Keratinocyte (primary cell): ENCODE measurements around the gene RNF145. TPM values are rescaled to one million over a fixed set of nuclear protein-coding genes. Genes with fewer than 3 reads are reported as not detected.
"Not testable (repeated sequence)": the region's sequence is repeated elsewhere in the genome, so short reads cannot be mapped to it uniquely, and the experiment has no call there.

ENCODE experiments used
- DNase-seq: peaks from one replicate; pipeline ENCODE4 v3.0.0-alpha.2; 2011; ENCODE audit warnings: low read depth, missing footprints, low spot score
- FAIRE-seq: peaks from 2 replicates; lab custom pipeline; 2011; peaks lifted over from hg19 to GRCh38; lab: Jason Lieb, UNC
- H2AFZ ChIP-seq: 2 replicates; pipeline ENCODE4 v1.6.0; 2012; ENCODE audit warnings: low read length, control low read depth, inconsistent platforms; ENCODE audit not compliant: control insufficient read depth
- H3K27ac ChIP-seq: 2 replicates; pipeline ENCODE4 v1.5.1; 2011; ENCODE audit warnings: low read length; ENCODE audit not compliant: control insufficient read depth, insufficient read depth
- H3K27me3 ChIP-seq: 3 replicates; pipeline ENCODE4 v1.6.0; 2011; ENCODE audit warnings: low read length; ENCODE audit not compliant: control insufficient read depth, insufficient read depth; ENCODE audit errors: extremely low read depth
- H3K36me3 ChIP-seq, 2 experiments: 2 replicates in 1 of 2; 3 replicates in 1 of 2; pipeline ENCODE4 v1.5.1; 2011; ENCODE audit warnings: low read length in 2 of 2, mild to moderate bottlenecking in 1 of 2; ENCODE audit not compliant: control insufficient read depth in 2 of 2, insufficient read depth in 2 of 2; ENCODE audit errors: extremely low read depth in 1 of 2
- H3K4me1 ChIP-seq: 3 replicates; pipeline ENCODE4 v1.5.1; 2011; ENCODE audit warnings: low read length; ENCODE audit not compliant: control insufficient read depth, insufficient read depth; ENCODE audit errors: extremely low read depth
- H3K4me2 ChIP-seq: 3 replicates; pipeline ENCODE4 v1.6.0; 2011; ENCODE audit warnings: low read depth, low read length; ENCODE audit not compliant: control insufficient read depth, insufficient read depth; ENCODE audit errors: extremely low read depth
- H3K4me3 ChIP-seq, 3 experiments: fragments of 200-600 bp in 1 of 3; sonication (generic) in 1 of 3; 2 replicates in 2 of 3; 3 replicates in 1 of 3; pipeline ENCODE4 v1.5.1; 2011 to 2016; ENCODE audit warnings: low read length in 3 of 3, mild to moderate bottlenecking in 3 of 3, control low read depth in 2 of 3, inconsistent platforms in 1 of 3, low read depth in 1 of 3, mixed read lengths in 1 of 3, mixed run types in 1 of 3, moderate library complexity in 1 of 3; ENCODE audit not compliant: control insufficient read depth in 2 of 3, insufficient read depth in 2 of 3; ENCODE audit errors: extremely low read depth in 1 of 3
- H3K79me2 ChIP-seq: 2 replicates; pipeline ENCODE4 v1.6.0; 2012; ENCODE audit warnings: low read length; ENCODE audit not compliant: control insufficient read depth, insufficient read depth
- H3K9ac ChIP-seq: 3 replicates; pipeline ENCODE4 v1.6.0; 2011; ENCODE audit warnings: low read length; ENCODE audit not compliant: control insufficient read depth, insufficient read depth; ENCODE audit errors: extremely low read depth
- H3K9me1 ChIP-seq: 3 replicates; pipeline ENCODE4 v1.6.0; 2011; ENCODE audit warnings: low read length; ENCODE audit not compliant: control insufficient read depth, insufficient read depth; ENCODE audit errors: extremely low read depth
- H3K9me3 ChIP-seq: 2 replicates; pipeline ENCODE4 v1.5.1; 2012; ENCODE audit warnings: low read depth, low read length; ENCODE audit not compliant: control insufficient read depth
- H4K20me1 ChIP-seq: 3 replicates; pipeline ENCODE4 v1.6.0; 2011; ENCODE audit warnings: low read length; ENCODE audit not compliant: control insufficient read depth, insufficient read depth; ENCODE audit errors: extremely low read depth
- EZH2 ChIP-seq: IDR thresholded peaks from one replicate; pipeline ENCODE4 v1.6.1; 2012; ENCODE audit warnings: inconsistent platforms, mild to moderate bottlenecking, low read length, moderate library complexity
- dilution Hi-C: fragments of 300-500 bp; cut with MboI; formaldehyde crosslinking; loops from one replicate; pipeline ENCODE4 v1.7.0; 2020; ENCODE audit warnings: low sequenced_read_pairs; ENCODE audit not compliant: extremely low pct_ligation_motif_present
- polyA plus RNA-seq, 5 experiments: library from polyadenylated mRNA; depleted of rRNA in 3 of 5; stranded (reverse) in 3 of 5; stranded (forward) in 1 of 5; unstranded in 1 of 5; fragments of >200 nt; gene quantifications; 1 replicate in 1 of 5; 2 replicates in 3 of 5; 3 replicates in 1 of 5; pipeline versions ENCODE4 v1.2.1 to v1.2.3, GENCODE V29; 2011 to 2012; ENCODE audit warnings: missing spikeins in 2 of 5, low read depth in 1 of 5, low replicate concordance in 1 of 5
- TF ChIP-seq, protein P1 (sequence below), 3 experiments: IDR thresholded peaks in 1 of 3; conservative IDR thresholded peaks in 1 of 3; optimal IDR thresholded peaks in 1 of 3; 2 replicates in 2 of 3; 3 replicates in 1 of 3; pipeline versions ENCODE3 to v1.5.1; 2011; ENCODE audit warnings: low read length in 3 of 3, mild to moderate bottlenecking in 3 of 3, moderate library complexity in 2 of 3, control low read depth in 1 of 3, inconsistent platforms in 1 of 3; ENCODE audit not compliant: insufficient read depth in 2 of 3; ENCODE audit errors: extremely low read depth in 1 of 3

Gene RNF145
- polyA plus RNA-seq, 1 donor (not counting 4 experiments of a cell fraction or from before 2014, with no cell fraction given) = 78.6 TPM

DNA sequence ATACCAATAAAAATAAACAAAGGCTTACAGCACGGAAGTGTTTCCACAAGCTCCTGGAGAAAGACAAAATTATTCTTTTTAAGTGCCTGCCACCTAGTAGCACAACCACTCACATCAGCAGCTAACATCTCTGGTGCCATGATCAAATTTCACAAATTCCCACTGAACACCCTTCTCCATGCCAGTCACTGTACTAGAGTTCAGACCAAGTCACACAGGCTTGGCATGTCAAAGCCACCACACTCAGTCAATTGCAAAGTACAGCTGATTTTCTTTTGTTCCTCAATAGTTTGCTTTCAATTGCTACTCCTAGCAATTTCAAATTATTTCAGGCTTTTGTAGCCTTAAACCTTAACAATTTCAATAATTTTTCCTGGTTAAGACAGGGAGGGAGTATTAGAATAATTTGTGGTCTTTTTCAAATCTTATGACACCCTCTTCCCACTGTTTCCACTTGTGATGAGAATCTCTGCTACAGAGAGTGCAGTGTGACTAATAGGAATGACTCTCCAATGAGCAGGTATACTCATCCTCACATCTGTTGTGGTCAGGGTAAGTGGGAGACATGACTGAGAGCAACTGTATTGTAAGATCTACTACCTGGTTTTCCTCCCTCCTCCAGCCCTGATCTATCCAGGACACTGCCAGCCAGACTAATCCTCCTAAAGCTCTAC, 46.2 kb downstream of the RNF145 start:
- peak overlapping the region; percentile 74 for H3K4me2 ChIP-seq
- peak; percentile 97 for FAIRE-seq
- no peaks in the 10 kb centered on the region for H3K9me3 ChIP-seq
- no peaks in the 10 kb centered on the region for H3K9me1 ChIP-seq
- TF ChIP-seq, protein P1, sequence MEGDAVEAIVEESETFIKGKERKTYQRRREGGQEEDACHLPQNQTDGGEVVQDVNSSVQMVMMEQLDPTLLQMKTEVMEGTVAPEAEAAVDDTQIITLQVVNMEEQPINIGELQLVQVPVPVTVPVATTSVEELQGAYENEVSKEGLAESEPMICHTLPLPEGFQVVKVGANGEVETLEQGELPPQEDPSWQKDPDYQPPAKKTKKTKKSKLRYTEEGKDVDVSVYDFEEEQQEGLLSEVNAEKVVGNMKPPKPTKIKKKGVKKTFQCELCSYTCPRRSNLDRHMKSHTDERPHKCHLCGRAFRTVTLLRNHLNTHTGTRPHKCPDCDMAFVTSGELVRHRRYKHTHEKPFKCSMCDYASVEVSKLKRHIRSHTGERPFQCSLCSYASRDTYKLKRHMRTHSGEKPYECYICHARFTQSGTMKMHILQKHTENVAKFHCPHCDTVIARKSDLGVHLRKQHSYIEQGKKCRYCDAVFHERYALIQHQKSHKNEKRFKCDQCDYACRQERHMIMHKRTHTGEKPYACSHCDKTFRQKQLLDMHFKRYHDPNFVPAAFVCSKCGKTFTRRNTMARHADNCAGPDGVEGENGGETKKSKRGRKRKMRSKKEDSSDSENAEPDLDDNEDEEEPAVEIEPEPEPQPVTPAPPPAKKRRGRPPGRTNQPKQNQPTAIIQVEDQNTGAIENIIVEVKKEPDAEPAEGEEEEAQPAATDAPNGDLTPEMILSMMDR (optimal IDR thresholded peaks at IDR 0.05 in 1 of 3, IDR thresholded peaks at IDR 0.05 in 1 of 3, conservative IDR thresholded peaks at IDR 0.05 in 1 of 3; ENCODE audit: extremely low read depth in 1 of 3, insufficient read depth in 2 of 3, low read length in 3 of 3) = no peak
- TF ChIP-seq EZH2 = no peak
- H3K4me1 ChIP-seq = peaks cover 20% of the 10 kb centered on the region
- H3K79me2 ChIP-seq = peaks cover 2% of the 10 kb centered on the region
- H3K36me3 ChIP-seq = peaks cover 5 to 7% of the 10 kb centered on the region in 2 experiments
- peak overlapping the region; percentile 88 for H3K27ac ChIP-seq
- no peak overlapping the region for H2AFZ ChIP-seq
- H4K20me1 ChIP-seq = no peaks in the 10 kb centered on the region
- peak overlapping the region in 1 of 3 experiments; percentile 50 for H3K4me3 ChIP-seq
- DNase-seq = no peak
- H3K9ac ChIP-seq = peak overlapping the region; percentile 66
- no peaks in the 10 kb centered on the region for H3K27me3 ChIP-seq
- dilution Hi-C loops = no loop called here

DNA sequence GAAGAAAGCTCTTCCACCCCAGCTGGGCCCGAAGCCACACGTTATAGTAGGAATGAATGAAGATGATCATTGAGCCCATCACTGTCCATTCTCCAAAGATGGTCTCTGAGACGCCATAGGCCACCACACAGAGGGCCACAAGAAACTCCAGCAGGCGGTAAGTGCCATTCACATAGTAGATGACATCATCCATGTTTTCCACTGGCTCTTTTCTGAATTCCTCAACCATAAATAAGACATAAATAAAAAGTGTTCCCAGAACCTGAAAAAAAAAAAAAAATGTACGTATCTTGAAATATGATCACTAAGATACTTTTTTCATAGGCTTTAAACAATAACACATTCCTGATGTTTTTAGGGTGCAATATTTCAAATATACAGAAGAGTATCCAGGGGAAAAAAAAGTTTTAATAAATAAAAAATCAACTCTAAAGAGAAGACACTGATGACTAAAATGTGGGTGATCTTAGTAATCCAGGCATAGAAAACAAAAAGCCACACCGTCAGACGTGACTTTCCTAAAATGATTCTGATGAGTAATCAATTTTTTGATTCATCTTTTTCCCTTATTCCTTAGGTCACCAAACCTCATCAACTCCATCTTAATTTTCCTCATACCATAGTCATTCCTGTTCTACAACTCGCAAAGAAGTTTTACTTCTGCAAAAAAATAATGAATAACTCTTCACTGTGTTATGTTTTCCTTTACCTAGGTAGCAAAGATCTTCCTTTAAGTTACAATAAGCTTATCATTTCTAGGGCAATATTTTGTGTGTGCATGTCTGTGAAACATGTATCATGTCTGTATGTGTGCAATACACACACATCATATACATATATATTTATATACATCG, 47.8 kb downstream of the RNF145 start:
- Histone ChIP-seq H3K36me3 (peaks cover 5 to 9% of the 10 kb centered on the region in 2 experiments), H3K79me2 (peaks cover 2% of the 10 kb centered on the region), H3K4me1 (peaks cover 20% of the 10 kb centered on the region), H3K9me1 (no peaks in the 10 kb centered on the region), H3K9ac (no peak overlapping the region), H3K27ac (peak overlapping the region; percentile 39), H3K27me3 (no peaks in the 10 kb centered on the region), H4K20me1 (no peaks in the 10 kb centered on the region), H3K4me2 (no peak overlapping the region), H3K4me3 (no peak overlapping the region), H2AFZ (no peak overlapping the region), H3K9me3 (no peaks in the 10 kb centered on the region)
- TF ChIP-seq EZH2 = no peak
- TF ChIP-seq, protein P1 (optimal IDR thresholded peaks at IDR 0.05 in 1 of 3, IDR thresholded peaks at IDR 0.05 in 1 of 3, conservative IDR thresholded peaks at IDR 0.05 in 1 of 3; ENCODE audit: extremely low read depth in 1 of 3, insufficient read depth in 2 of 3, low read length in 3 of 3) = no peak
- no peak for FAIRE-seq
- no peak for DNase-seq
- dilution Hi-C loops = no loop called here

DNA sequence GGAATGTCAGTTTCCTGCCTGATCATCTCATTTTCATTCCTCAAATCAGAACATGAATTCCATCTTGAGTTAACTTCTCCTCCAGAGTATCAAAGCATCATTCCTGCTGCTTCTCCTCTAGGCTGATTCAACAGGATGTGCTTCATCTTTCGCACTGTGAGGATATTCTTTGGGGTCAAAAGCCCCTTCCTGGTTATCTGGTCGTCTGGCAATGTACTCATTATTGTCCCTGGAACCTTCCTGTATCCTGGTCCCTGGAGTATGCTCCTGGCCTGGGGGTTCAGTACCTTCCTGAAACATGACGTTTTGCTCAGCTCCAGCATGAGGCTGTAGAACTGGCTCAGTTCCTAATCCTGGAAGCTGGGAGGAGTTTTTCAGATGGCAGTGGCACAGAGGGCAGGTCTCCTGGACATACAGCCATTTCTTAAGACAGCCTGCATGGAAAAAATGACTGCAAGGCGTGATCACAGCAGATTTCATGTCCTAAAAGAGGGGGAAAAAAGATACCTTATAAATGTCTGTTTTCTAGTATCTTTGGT, 50.7 kb downstream of the RNF145 start:
- H3K27me3 ChIP-seq, H3K9me3 ChIP-seq, FAIRE-seq, H3K9me1 ChIP-seq, H3K4me3 ChIP-seq, H2AFZ ChIP-seq, DNase-seq, dilution Hi-C loops, H3K79me2 ChIP-seq, H4K20me1 ChIP-seq, H3K27ac ChIP-seq, H3K9ac ChIP-seq, H3K4me2 ChIP-seq: not testable (repeated sequence)
- peaks cover 12% of the 10 kb centered on the region for H3K4me1 ChIP-seq
- peaks cover 10 to 13% of the 10 kb centered on the region in 2 experiments for H3K36me3 ChIP-seq
